IMR-90 (cell line): Measurements from ENCODE around the gene CCDC88C. TPM values are rescaled to one million over a fixed set of nuclear protein-coding genes. Genes with fewer than 3 reads are reported as not detected.
A peak's percentile ranks its signal among the peaks of the same experiment; 100 is the strongest.

Experiments used
- ATAC-seq: fragments of 200-7000 bp; cut with Tn5 transposase; 2 replicates; pipeline ENCODE4 v1.9.1; 2020; ENCODE audit warnings: low read depth, mild to moderate bottlenecking, moderate library complexity
- BruUV-seq: library from RNA; stranded (reverse); fragments of 400-500 nt; replicated peaks from 2 replicates; lab custom pipeline; 2021; lab: Mats Ljungman, UMichigan
- CTCF ChIA-PET: fragments of 300-600 bp; formaldehyde crosslinking; extraction: SDS; loops from one replicate; lab custom pipeline; 2021; ENCODE audit warnings: antibody characterized with exemption; lab: Yijun Ruan, JAX
- POLR2A ChIA-PET: fragments of 300-600 bp; sonication (Branson Sonifier 250); formaldehyde crosslinking; loops from one replicate; lab custom pipeline; 2022; ENCODE audit warnings: antibody characterized with exemption; ENCODE audit not compliant: unreplicated experiment; lab: Charles Lee
- DNase-seq: peaks from one replicate; pipeline ENCODE4 v3.0.0; 2013
- H2AFZ ChIP-seq: replicated peaks from 2 replicates; pipeline ENCODE3; 2013; ENCODE audit warnings: low read length, mild to moderate bottlenecking; ENCODE audit not compliant: poor library complexity
- H2AK5ac ChIP-seq: 2 replicates; pipeline ENCODE4 v1.6.1; 2013; ENCODE audit warnings: low read depth, low read length, inconsistent platforms
- H2AK9ac ChIP-seq: replicated peaks from 2 replicates; pipeline ENCODE3; 2013; ENCODE audit warnings: mild to moderate bottlenecking, low read depth, low read length, moderate library complexity; ENCODE audit not compliant: poor library complexity
- H2BK120ac ChIP-seq: 2 replicates; pipeline ENCODE4 v1.6.1; 2013; ENCODE audit warnings: low read depth, low read length, inconsistent platforms
- H2BK15ac ChIP-seq: 3 replicates; pipeline ENCODE4 v1.6.1; 2013; ENCODE audit warnings: low read depth, low read length, inconsistent platforms
- H2BK20ac ChIP-seq: 2 replicates; pipeline ENCODE4 v1.6.1; 2013; ENCODE audit warnings: low read depth, mild to moderate bottlenecking, inconsistent platforms, low read length, moderate library complexity
- H2BK5ac ChIP-seq: 2 replicates; pipeline ENCODE4 v1.6.1; 2013; ENCODE audit warnings: mild to moderate bottlenecking, low read depth, low read length, inconsistent platforms; ENCODE audit not compliant: poor library complexity, severe bottlenecking
- H3K14ac ChIP-seq: replicated peaks from 2 replicates; pipeline ENCODE4 v1.6.1; 2013; ENCODE audit warnings: low read depth, low read length, inconsistent platforms
- H3K18ac ChIP-seq: 2 replicates; pipeline ENCODE4 v1.6.1; 2013; ENCODE audit warnings: low read depth, low read length, control low read depth
- H3K23ac ChIP-seq: 2 replicates; pipeline ENCODE4 v1.6.1; 2013; ENCODE audit warnings: low read depth, low read length, inconsistent platforms
- H3K27ac ChIP-seq: 2 replicates; pipeline ENCODE4 v1.5.1; 2013; ENCODE audit warnings: mild to moderate bottlenecking, control low read depth, low read length; ENCODE audit not compliant: insufficient read depth
- H3K27me3 ChIP-seq: 2 replicates; pipeline ENCODE4 v1.6.1; 2013; ENCODE audit warnings: low read length; ENCODE audit not compliant: control insufficient read depth, insufficient read depth
- H3K36me3 ChIP-seq: 2 replicates; pipeline ENCODE4 v1.6.1; 2013; ENCODE audit warnings: low read length, mixed read lengths; ENCODE audit not compliant: control insufficient read depth, insufficient read depth
- H3K4ac ChIP-seq: 2 replicates; pipeline ENCODE4 v1.6.1; 2013; ENCODE audit warnings: low read depth, low read length, inconsistent platforms
- H3K4me1 ChIP-seq: 2 replicates; pipeline ENCODE4 v1.6.1; 2013; ENCODE audit warnings: low read length, mixed read lengths; ENCODE audit not compliant: control insufficient read depth, insufficient read depth
- H3K4me2 ChIP-seq: 2 replicates; pipeline ENCODE4 v1.6.1; 2013; ENCODE audit warnings: low read depth, mild to moderate bottlenecking, control low read depth, low read length, moderate library complexity
- H3K4me3 ChIP-seq: 2 replicates; pipeline ENCODE4 v1.5.1; 2013; ENCODE audit warnings: low read depth, mild to moderate bottlenecking, control low read depth, low read length, moderate library complexity; ENCODE audit not compliant: insufficient read depth
- H3K56ac ChIP-seq: 2 replicates; pipeline ENCODE4 v1.6.1; 2013; ENCODE audit warnings: low read length, inconsistent platforms; ENCODE audit not compliant: insufficient read depth; ENCODE audit errors: extremely low read depth
- H3K79me1 ChIP-seq, 2 experiments: 2 replicates each; pipeline ENCODE4 v1.6.1; 2013; ENCODE audit warnings: low read length in 2 of 2, inconsistent platforms in 1 of 2, low read depth in 1 of 2
- H3K9ac ChIP-seq: 2 replicates; pipeline ENCODE4 v1.6.1; 2013; ENCODE audit warnings: low read depth, low read length, control low read depth
- H3K9me1 ChIP-seq: 2 replicates; pipeline ENCODE4 v1.6.1; 2013; ENCODE audit warnings: low read length, inconsistent platforms; ENCODE audit not compliant: insufficient read depth
- H3K9me3 ChIP-seq: 2 replicates; pipeline ENCODE4 v1.6.1; 2013; ENCODE audit warnings: low read length; ENCODE audit not compliant: control insufficient read depth, insufficient read depth
- H4K20me1 ChIP-seq: 2 replicates; pipeline ENCODE4 v1.6.1; 2013; ENCODE audit warnings: low read length, inconsistent platforms; ENCODE audit not compliant: insufficient read depth
- H4K5ac ChIP-seq: 2 replicates; pipeline ENCODE4 v1.6.1; 2013; ENCODE audit warnings: mild to moderate bottlenecking, low read depth, low read length, control low read depth
- H4K8ac ChIP-seq, 2 experiments: 2 replicates each; pipeline ENCODE4 v1.6.1; 2013; ENCODE audit warnings: low read depth in 2 of 2, low read length in 2 of 2, control low read depth in 1 of 2, inconsistent platforms in 1 of 2
- H4K91ac ChIP-seq: 2 replicates; pipeline ENCODE4 v1.6.1; 2013; ENCODE audit warnings: low read depth, low read length, inconsistent platforms; ENCODE audit not compliant: insufficient read depth
- CEBPB ChIP-seq: IDR thresholded peaks from 2 replicates; pipeline ENCODE4 v1.6.1; 2012; ENCODE audit warnings: low read depth, low read length, improper control_type of control experiment
- CHD1 ChIP-seq: IDR thresholded peaks from 2 replicates; pipeline ENCODE4 v1.6.1; 2012; ENCODE audit warnings: low read depth, low read length, improper control_type of control experiment
- FOS ChIP-seq: fragments of 150-350 bp; IDR thresholded peaks from 2 replicates; pipeline ENCODE4 v1.6.1; 2016; ENCODE audit warnings: low read depth, low read length
- MAFK ChIP-seq: IDR thresholded peaks from 2 replicates; pipeline ENCODE4 v1.6.1; 2012; ENCODE audit warnings: low read depth, low read length, improper control_type of control experiment
- MAZ ChIP-seq: IDR thresholded peaks from 2 replicates; pipeline ENCODE4 v1.6.1; 2012; ENCODE audit warnings: low read depth, mild to moderate bottlenecking, low read length, improper control_type of control experiment, moderate library complexity, borderline replicate concordance
- NFE2L2 ChIP-seq: fragments of 150-350 bp; IDR thresholded peaks from 2 replicates; pipeline ENCODE4 v1.6.1; 2016; ENCODE audit warnings: low read depth, mild to moderate bottlenecking, low read length
- POLR2A ChIP-seq: IDR thresholded peaks from 2 replicates; pipeline ENCODE4 v1.6.1; 2012; ENCODE audit warnings: mild to moderate bottlenecking, low read depth, low read length
- RAD21 ChIP-seq: IDR thresholded peaks from 2 replicates; pipeline ENCODE4 v1.6.1; 2012; ENCODE audit warnings: low read length, improper control_type of control experiment
- RCOR1 ChIP-seq: IDR thresholded peaks from 2 replicates; pipeline ENCODE4 v1.6.1; 2012; ENCODE audit warnings: mild to moderate bottlenecking, low read length, improper control_type of control experiment; ENCODE audit not compliant: insufficient replicate concordance
- RFX5 ChIP-seq: IDR thresholded peaks from 2 replicates; pipeline ENCODE4 v1.8.0; 2012; ENCODE audit warnings: low read depth, mild to moderate bottlenecking, low read length, moderate library complexity
- SMC3 ChIP-seq: fragments of 150-350 bp; IDR thresholded peaks from 2 replicates; pipeline ENCODE4 v1.6.1; 2016; ENCODE audit warnings: low read depth, mild to moderate bottlenecking, antibody characterized with exemption, low read length, moderate library complexity
- WGBS, 2 experiments: methylation state at CpG; one replicate each; pipeline versions ENCODE4 v1.1.5 to v1.1.7; 2013; ENCODE audit warnings: missing lambda C conversion rate in 2 of 2; ENCODE audit not compliant: insufficient read length in 1 of 2; ENCODE audit errors: extremely low coverage in 2 of 2; 5-methylcytosine and 5-hydroxymethylcytosine counted together
- dilution Hi-C: fragments of 300-500 bp; cut with HindIII; formaldehyde crosslinking; loops from one replicate; pipeline ENCODE4 v1.14.3; 2018; ENCODE audit warnings: low sequenced_read_pairs; ENCODE audit not compliant: unreplicated experiment
- in situ Hi-C: fragments of 300-500 bp; cut with MboI; formaldehyde crosslinking; loops from 3 replicates; pipeline ENCODE4 v1.14.3; 2019; ENCODE audit warnings: low sequenced_read_pairs, inconsistent platforms, mixed read lengths
- intact Hi-C: fragments of 100-400 bp; cut with micrococcal nuclease; formaldehyde crosslinking; loops from 2 replicates; pipeline ENCODE4 v1.10.0; 2022
- polyA plus RNA-seq, 3 experiments: library from polyadenylated mRNA; depleted of rRNA; stranded (reverse); fragments of >200 nt; gene quantifications; 2 replicates each; pipeline ENCODE4 v1.2.3, GENCODE V29; 2012; ENCODE audit warnings: low replicate concordance in 1 of 3
- total RNA-seq: library from RNA; depleted of rRNA; stranded (reverse); fragments of >200 nt; gene quantifications from 2 replicates; pipeline ENCODE4 v1.2.3, GENCODE V29; 2012
- TF ChIP-seq, protein P1 (sequence below): conservative IDR thresholded peaks from 2 replicates; pipeline ENCODE4 v1.5.1; 2012; ENCODE audit warnings: mild to moderate bottlenecking, low read depth, low read length, improper control_type of control experiment
- TF ChIP-seq, protein P2 (sequence below): fragments of 150-350 bp; IDR thresholded peaks from 2 replicates; pipeline ENCODE4 v1.6.1; 2016; ENCODE audit warnings: low read depth, mild to moderate bottlenecking, low read length, moderate library complexity, borderline replicate concordance
- TF ChIP-seq, protein P3 (sequence below): fragments of 150-350 bp; IDR thresholded peaks from 2 replicates; pipeline ENCODE4 v1.6.1; 2017; ENCODE audit warnings: mild to moderate bottlenecking, antibody characterized with exemption, low read length, low read depth

The CCDC88C gene
- total and polyA plus RNA-seq, 2 of the 4 experiments (the other 2 are of a cell fraction) = 0.17 to 0.18 TPM

DNA sequence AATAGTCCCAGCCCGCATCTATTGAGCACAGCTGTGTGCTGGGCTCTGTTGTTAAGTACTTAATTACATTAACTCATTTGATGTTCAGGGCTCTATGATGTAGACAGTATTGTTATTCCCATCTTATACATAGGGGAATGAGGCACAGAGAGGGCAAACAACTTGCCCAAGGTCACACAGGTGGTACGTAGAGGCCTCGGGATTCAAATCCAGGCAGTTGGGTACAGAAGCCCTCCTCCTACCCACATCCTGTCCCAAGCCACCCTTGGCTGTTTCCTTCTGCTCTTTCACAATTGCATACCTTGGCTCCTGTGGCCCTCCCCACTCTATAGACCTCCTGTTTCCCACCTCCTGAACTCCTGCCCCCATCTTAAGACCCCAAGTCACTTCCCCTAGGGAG, 163.2 kb downstream of the CCDC88C start:
- no peak overlapping the region for H3K4me2 ChIP-seq
- no peak for ATAC-seq
- H4K5ac ChIP-seq = no peak overlapping the region
- DNase-seq = no peak
- no peak overlapping the region for H3K56ac ChIP-seq
- H3K27ac ChIP-seq = no peak overlapping the region
- H3K4ac ChIP-seq = no peak overlapping the region
- H3K14ac ChIP-seq = no peak overlapping the region
- CTCF ChIA-PET = no interaction called here
- H3K9me1 ChIP-seq = 0 out of 2 replicates have a peak, but pooled peaks cover 5% of the 10 kb centered on the region
- H3K4me1 ChIP-seq = peaks cover 2% of the 10 kb centered on the region; the same call in 1 of the 2 replicates
- BruUV-seq = no TSS peak
- no peak overlapping the region for H2BK15ac ChIP-seq
- H2AFZ ChIP-seq = peak overlapping the region; percentile 33
- dilution Hi-C loops (no loop called here), intact Hi-C loops (no loop called here), in situ Hi-C loops (no loop called here)
- POLR2A ChIA-PET = no interaction called here
- H2BK5ac ChIP-seq = no peak overlapping the region
- TF ChIP-seq RAD21 = no peak
- TF ChIP-seq, protein P1, sequence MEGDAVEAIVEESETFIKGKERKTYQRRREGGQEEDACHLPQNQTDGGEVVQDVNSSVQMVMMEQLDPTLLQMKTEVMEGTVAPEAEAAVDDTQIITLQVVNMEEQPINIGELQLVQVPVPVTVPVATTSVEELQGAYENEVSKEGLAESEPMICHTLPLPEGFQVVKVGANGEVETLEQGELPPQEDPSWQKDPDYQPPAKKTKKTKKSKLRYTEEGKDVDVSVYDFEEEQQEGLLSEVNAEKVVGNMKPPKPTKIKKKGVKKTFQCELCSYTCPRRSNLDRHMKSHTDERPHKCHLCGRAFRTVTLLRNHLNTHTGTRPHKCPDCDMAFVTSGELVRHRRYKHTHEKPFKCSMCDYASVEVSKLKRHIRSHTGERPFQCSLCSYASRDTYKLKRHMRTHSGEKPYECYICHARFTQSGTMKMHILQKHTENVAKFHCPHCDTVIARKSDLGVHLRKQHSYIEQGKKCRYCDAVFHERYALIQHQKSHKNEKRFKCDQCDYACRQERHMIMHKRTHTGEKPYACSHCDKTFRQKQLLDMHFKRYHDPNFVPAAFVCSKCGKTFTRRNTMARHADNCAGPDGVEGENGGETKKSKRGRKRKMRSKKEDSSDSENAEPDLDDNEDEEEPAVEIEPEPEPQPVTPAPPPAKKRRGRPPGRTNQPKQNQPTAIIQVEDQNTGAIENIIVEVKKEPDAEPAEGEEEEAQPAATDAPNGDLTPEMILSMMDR = no peak
- TF ChIP-seq NFE2L2 = no peak
- TF ChIP-seq, protein P2, sequence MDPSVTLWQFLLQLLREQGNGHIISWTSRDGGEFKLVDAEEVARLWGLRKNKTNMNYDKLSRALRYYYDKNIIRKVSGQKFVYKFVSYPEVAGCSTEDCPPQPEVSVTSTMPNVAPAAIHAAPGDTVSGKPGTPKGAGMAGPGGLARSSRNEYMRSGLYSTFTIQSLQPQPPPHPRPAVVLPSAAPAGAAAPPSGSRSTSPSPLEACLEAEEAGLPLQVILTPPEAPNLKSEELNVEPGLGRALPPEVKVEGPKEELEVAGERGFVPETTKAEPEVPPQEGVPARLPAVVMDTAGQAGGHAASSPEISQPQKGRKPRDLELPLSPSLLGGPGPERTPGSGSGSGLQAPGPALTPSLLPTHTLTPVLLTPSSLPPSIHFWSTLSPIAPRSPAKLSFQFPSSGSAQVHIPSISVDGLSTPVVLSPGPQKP = no peak
- TF ChIP-seq RFX5 = no peak
- no peak for TF ChIP-seq POLR2A
- no peak for TF ChIP-seq CEBPB
- no peak for TF ChIP-seq RCOR1
- no peak for TF ChIP-seq FOS
- TF ChIP-seq SMC3 = no peak
- TF ChIP-seq MAFK = no peak
- no peak for TF ChIP-seq MAZ
- no peak for TF ChIP-seq CHD1
- TF ChIP-seq, protein P3, sequence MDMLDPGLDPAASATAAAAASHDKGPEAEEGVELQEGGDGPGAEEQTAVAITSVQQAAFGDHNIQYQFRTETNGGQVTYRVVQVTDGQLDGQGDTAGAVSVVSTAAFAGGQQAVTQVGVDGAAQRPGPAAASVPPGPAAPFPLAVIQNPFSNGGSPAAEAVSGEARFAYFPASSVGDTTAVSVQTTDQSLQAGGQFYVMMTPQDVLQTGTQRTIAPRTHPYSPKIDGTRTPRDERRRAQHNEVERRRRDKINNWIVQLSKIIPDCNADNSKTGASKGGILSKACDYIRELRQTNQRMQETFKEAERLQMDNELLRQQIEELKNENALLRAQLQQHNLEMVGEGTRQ = no peak
- no peak overlapping the region for H2AK5ac ChIP-seq
- WGBS, 2 experiments = no CpG with 5 or more reads among the region's 3 CpGs
- no peak overlapping the region for H3K18ac ChIP-seq
- no peaks in the 10 kb centered on the region for H3K79me1 ChIP-seq
- H4K8ac ChIP-seq = no peak overlapping the region
- no peak overlapping the region for H2AK9ac ChIP-seq
- H3K4me3 ChIP-seq = no peak overlapping the region
- no peak overlapping the region for H2BK120ac ChIP-seq
- no peaks in the 10 kb centered on the region for H3K9me3 ChIP-seq
- H3K36me3 ChIP-seq = no peaks in the 10 kb centered on the region
- no peak overlapping the region for H3K23ac ChIP-seq
- no peak overlapping the region for H4K91ac ChIP-seq
- H2BK20ac ChIP-seq = no peak overlapping the region
- no peak overlapping the region for H3K9ac ChIP-seq
- H4K20me1 ChIP-seq = no peaks in the 10 kb centered on the region
- peaks cover 23% of the 10 kb centered on the region; the same call in 1 of the 2 replicates for H3K27me3 ChIP-seq
